GM19023 (cell line): ENCODE results near the gene TRIO.

Experiments used
- ATAC-seq: cut with Tn5 transposase; IDR thresholded peaks from one replicate; pipeline ENCODE4 v1.9.1; 2021; ENCODE audit warnings: mild to moderate bottlenecking, moderate library complexity; ENCODE audit not compliant: unreplicated experiment

The TRIO gene

DNA sequence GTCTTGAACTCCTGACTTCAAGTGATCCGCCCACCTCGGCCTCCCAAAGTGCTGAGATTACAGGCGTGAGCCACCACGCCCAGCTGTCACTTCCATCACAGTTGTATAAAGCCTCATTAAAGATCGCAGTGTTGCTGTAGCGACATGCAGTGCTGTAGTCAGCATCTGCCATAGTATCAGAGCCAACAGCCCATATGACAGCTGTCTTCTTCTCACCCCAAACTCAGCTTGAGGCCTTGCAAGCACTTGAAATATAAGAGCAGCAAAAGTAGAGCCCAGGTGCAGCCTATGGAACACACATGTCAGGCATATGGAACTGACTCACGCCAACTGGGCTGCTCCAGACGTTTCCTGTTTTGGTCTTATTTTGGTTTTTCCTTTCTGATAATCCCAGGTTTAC is 167.8 kb downstream of the TRIO start:
- no peak for ATAC-seq

DNA sequence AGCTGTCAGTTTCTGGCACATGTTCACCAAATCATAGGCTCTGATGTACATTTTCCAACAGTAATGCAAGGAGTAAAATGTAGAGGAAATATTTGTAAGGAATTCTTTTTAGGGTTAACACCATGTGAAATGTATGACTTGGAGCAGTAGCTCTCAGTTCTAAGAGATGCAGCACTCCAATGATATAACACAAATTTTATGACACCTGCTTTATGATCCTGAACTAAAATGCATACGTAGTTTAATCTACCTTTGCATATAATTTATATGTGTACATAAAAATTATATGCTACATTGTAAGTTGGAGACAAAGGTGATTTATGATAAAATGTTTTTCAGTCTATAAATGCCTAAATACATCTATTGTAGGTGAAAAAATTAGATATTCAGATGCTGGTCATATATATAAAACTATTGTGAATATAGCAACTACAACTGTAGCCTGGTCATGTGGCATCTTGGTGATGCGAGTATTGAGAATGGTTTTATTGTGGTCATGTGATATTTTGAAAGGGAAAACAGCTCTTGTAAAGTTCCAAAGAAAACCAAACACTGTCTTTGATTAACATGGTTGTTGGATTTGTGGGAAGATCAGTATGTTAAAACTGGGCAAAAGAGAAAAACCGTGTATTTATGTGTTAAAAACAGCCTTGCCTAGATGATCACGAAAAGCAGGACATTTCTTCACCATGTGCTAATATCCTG is 171.0 kb downstream of the TRIO start:
- no peak for ATAC-seq

DNA sequence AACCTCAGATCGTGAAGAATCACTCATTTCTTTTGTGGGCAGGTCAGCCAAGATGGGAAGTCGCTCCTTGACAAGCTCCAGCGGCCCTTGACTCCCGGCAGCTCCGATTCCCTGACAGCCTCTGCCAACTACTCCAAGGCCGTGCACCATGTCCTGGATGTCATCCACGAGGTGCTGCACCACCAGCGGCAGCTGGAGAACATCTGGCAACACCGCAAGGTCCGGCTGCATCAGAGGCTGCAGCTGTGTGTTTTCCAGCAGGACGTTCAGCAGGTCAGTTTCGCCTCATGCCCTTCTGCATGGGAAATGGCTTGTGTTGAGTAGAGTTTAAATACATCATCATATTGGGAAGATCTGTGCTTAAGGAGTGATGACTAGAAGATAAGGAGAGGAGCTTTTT is 173.3 kb downstream of the TRIO start:
- no peak for ATAC-seq

DNA sequence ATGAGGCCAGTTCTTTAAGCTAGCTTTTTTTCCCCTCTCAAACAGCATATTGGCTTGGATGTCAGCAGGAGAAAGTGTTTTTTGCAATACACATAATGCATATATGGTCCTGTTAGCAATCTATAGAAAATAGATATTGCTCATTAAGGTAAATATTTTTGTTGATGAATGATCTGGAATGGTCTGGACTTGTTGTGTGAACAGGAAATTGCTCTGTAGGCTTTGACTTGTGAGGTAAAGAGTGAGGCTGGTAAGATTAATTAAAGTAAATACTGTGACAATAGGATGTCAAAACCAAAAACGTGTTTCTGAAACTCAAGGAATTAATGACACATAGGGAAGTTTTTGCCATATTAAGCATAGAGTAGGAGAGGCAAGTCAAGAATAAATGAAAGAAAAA is 176.0 kb downstream of the TRIO start:
- ATAC-seq = no peak

DNA sequence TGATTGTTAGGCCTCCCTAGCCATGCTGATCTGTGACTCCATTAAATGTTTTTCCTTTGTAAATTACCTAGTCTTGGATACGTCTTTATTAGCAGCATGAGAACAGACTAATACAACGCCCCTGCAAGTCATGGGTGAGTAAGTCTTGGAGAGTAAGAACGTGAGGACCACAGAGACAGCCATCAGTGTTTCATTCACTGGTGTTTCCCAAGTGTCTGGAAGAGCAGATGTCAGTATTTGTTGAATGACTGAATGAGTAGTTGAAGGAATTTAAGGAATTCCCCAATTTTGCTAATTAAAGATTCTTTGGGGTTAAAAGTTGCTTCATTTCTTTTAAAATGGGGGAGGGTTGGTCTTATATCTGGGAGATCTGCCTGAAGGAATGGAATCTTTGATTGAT is 178.8 kb downstream of the TRIO start:
- ATAC-seq = no peak

DNA sequence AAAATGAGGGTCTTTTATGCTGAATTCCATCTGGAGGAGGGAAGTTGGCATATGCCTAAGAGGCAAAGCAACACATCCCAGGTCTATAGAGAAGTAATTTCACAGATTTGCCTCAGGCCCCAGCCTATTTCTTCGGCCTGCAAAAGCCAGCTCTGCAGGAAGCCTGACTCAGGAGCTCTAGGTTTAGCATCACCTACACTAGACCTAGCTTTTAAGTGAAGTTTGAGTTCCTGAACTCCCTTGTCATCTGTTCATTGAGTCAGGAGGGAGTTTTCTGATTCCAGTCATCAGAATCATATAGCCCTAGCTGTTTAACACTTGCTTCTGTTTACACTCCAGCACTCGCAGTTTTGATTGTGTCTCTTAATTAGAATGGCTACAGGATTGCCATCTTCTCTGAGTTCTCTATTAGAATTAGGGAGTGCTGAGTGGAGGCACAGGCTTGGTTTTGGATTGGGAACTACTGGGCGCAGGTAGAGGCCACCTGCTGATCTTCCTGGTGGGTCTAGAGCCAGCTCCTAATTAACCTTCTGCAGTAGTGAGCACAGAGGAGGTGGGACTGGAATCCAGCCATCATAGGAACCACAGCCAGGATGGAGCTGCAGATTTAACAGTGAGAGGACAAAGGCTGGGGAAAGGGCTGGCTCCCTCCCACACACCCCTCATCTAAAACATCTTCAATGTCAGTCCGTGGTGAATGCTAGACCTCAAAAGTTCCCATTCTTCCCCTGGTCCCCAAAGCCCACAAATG is 179.5 kb downstream of the TRIO start:
- ATAC-seq = no peak

DNA sequence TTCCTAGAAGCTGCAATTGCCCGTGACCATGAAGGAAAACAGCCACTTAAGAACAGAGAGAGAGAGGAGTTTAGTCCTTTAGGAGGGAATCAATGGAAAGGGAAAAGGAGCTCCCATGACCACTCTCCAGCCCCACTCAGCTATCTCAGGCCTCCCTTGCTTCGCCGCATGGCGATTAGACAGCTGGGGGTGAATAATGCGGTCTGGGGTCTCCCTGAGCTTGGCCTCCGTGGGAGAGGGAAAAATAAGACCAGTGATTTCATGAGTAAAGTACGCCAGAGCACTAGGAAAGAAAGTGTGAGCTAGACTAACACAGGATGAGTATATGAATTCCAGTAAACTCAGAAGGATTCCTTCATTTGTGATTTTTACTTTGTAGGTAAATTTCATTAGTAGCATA is 180.3 kb downstream of the TRIO start:
- ATAC-seq = no peak

DNA sequence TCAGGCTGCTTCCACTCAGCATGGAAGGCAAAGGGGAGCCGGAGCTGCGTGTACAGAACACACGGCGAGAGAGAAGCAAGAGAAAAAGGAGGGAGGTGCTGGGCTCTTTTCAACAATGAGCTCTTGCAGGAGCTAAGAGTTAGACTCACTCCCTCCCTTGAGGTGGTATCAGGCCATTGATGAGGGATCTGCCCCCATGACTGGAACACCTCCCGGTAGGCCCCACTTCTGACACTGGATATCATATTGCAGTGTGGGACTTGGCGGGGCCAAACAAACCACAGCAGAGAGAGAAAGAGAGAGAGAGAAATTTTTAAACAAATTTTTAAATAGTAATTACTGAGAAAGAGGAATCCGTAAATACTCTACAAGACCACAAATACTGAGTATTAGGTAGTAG is 182.2 kb downstream of the TRIO start:
- ATAC-seq = no peak

DNA sequence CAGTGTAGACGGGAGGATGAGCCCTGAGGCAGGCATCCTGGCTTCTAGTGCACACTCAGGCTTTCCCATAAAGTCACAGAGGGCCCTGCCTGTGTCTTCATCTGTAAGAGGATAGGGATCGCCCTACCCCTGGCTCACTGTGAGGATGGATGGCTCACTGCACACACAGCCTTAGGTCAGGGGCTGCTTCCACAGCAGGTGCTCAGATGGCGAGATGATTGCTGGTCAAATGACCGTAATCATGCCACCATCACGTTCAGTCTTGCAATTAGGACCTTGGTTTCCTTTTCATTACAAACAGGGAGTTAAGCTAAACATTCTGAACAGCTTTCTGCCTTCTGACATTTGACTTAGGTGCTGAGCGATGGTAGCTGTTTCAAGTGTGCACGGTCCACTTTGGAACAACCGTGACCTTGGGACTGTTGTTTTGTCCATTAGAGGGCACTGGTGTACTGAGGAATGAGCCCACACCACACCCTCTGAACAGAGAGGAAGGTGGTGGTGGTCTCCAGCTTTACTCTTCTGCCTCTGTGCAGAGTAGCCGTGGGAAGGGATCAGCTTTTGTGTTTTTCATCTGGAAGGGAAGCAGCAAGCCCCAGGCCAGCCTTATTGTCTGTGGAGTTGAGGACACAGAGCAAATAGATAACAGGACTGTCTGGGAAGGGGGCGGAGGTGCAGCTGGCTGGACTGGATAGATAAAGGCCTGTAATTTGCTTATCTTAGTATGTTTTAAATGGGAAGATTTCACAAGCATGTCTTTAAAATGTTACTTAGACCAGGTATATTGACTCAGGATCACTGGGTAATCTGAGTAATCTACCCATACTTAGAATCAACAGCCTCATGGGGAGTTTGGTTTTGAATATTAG is 183.1 kb downstream of the TRIO start:
- no peak for ATAC-seq

DNA sequence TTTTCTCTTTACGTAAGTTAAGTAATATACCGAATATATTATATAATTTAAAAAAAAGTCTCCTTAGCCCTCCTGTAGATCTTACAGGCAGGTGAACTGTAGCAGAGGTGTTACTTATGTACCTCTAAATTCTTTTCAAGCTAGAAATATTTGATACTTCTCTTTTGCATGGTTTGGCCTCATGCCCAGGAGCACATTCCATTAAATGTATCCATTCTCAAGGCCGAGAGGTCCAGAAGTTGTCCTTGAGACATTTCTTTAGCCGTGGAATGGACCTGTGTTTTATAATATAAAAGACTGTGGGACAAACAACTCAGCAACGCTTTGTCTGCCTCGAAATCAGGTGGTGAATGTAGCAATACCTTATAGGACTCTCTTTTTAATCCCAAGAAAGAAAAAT is 184.5 kb downstream of the TRIO start:
- ATAC-seq = no peak

DNA sequence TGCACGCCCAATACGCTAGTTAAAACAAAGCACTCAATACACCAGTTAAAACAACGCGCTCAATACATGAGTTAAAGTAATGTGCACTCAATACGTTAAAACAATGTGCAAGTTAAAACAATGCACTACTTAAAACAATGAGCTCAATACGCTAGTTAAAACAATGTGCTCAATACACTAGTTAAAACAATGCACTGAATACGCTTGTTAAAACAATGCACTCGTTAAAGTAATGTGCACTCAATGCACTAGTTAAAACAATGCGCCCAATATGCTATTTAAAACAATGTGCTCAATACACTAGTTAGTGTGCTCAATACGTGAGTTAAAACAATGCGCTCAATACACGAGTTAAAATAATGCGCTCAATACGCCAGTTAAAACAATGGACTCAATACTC is 185.0 kb downstream of the TRIO start:
- ATAC-seq = no peak

DNA sequence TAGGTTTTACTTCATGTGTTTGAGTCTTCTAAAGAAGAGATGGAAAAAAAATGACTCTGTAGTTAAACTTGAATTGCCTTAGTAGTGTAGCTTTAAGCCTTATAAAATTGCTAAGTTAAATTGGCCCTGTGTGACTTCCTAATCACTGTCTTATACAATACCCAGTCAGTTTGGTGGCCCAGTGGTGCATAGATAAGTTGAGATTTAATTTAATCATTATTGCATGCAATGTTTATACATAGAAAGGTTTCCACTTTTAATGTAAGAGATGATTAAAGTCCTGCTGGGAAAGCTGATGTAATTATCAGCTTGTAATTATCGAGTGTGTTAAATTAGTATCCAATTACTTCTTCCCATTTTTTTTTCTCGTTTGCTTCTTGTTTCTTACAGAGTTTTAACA is 187.1 kb downstream of the TRIO start:
- ATAC-seq = no peak

DNA sequence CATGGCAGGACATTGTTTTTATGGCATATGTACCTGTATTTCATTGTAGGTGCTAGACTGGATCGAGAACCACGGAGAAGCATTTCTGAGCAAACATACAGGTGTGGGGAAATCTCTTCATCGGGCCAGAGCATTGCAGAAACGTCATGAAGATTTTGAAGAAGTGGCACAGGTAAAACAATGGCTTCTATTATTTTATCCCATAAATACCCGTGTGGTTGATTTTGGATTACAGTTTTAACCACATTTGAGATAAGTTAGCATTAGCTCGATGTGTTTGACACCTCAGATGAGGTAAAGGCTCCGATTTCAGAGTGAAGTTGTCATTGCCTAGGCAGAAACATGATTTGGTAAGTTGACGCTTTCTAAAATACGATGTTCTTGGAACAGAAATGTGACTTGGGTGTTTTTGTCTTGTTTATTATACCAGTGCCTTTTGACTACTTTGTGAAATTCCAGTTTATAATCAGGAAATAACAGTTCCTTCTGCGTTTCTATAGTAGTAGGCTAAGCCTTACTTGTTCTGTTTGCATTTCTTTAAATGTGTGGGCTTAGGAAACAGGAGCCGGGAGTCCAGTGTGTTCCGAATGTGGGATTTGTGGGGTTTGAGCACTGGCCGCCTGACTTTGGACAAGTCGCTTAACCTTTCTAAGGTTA is 187.7 kb downstream of the TRIO start:
- ATAC-seq = no peak

DNA sequence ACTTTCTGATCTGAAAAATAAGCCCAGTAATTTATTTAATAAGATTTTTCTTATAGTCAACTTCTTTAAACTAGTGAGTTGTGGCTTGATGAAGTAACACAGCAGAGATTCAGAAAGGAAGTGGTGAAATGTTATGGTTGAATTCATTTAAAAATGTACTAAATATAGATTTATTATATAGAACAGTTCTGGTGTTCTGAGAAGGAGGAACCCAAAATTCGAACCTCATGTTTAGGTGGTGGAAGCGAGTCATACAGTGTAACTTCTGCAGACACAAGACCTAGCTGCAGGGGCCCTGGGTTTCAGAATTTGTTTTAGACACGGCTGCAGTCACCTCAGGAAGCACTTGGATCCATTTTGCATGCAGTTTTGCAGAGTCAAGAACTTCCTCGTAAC is 188.2 kb downstream of the TRIO start:
- no peak for ATAC-seq

DNA sequence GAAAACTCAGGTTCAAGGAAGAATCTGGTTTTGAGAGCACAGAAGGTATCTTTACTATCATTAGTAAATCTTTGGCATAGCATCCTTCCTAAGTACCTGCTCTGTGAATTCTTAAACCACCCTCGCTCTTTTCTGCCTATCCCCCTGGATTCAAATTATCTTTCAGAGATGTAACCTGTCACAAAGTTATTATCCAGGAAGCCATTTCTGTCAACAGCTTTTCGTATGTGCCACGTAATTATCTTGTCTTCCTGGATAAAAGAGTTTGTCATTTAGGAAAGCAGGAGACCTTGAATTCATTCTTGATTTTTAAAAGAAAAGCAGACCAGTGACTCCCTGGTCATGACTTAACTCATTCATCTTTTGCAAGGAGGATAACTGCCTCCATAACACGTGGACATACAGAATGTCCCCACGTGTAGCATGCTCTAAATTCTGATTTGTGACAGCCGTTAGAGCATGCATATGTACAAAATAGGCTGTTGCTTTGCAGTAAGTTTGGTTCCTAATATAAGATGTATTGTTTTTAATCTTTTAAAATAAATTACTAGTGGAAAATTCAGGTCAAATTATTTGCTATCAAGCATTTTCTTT is 189.0 kb downstream of the TRIO start:
- no peak for ATAC-seq

DNA sequence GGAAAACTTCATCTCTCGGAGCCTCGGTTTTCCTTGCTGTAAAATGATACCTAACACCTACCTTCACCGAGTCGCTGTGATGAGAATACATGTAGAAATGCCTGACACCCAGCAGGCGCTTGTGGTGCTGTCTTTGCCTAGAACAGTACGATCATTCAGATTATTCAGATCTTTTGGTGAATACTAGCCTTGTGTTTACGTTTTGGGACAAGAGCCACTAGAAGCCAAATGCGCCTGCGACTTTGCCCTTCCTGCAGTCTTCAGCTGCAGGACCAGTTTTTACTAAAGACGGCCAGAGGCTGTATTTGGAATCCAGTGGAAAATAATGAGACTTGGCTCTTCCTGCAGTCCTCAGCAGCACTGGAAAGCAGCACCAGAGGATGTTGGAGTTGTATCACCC is 189.6 kb downstream of the TRIO start:
- ATAC-seq = no peak

DNA sequence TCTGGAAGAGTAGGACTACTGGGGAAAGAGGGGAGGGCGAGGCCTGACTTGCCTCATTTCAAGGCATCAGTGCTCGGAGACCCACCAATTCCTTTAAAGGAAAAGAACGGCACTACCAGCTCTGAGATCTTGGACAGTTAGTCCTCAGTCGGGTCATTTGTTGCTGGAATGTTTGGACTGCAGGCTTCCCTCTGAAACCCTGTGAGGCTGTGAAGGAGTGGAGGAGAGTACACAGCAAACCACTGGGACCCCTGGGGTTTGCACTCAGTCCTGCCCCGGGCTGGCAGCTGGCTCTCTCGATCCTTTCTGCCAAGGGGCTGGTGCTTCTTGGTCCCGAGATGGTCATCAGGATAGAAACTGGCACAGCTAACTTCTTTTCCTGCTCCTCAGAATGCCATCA is 194.5 kb downstream of the TRIO start:
- ATAC-seq = no peak

DNA sequence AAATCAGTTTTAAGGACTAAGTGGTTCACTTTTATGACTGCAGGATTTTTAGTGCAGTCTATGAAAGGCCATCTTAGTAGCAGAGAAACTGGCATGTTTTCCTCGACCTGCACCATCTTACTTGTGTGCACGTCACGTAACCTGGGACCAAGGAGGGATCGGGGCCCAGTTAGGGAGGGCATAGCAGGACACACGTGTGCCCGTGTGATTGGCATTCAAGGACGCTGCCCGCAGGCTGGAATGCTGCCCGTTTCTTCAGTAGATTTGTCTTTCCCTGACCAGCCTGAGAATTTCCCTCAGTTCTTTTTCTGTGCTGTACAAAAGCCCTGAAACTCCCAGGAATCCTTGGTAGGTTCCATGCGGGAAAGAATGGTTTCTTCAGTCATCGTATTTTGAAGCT is 196.3 kb downstream of the TRIO start:
- ATAC-seq = no peak

DNA sequence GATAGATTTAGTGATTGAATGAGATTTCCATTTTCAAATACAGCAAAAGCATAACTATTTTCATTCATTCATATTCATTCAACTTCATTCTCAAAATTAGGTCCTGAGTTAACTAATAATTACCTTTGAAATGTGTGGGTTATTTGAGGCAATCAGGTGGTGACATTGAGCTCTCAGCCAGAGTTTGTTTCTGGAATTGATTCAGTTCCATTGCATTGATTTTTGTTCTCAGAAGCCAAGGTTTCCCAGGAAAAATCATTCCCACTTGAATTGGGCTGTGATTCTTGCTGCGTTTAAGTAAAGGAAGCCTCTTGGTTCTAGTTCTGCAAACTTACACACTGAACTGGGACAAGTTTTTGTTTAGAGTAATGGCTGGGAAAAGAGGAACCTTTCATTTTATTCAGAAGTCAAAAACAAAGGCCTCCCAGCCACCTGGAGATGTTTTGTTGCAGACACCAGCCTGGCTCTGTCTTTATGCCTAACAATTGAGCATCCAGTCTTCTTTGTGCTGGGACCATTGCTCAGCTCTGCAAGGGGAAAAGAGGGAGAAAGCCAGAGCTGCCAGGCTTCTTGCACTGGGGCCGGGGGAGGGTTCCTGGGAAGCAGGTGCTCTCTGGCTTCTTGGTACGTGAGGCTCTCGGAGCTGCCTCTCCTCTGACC is 198.6 kb downstream of the TRIO start:
- ATAC-seq = peak; percentile 11

DNA sequence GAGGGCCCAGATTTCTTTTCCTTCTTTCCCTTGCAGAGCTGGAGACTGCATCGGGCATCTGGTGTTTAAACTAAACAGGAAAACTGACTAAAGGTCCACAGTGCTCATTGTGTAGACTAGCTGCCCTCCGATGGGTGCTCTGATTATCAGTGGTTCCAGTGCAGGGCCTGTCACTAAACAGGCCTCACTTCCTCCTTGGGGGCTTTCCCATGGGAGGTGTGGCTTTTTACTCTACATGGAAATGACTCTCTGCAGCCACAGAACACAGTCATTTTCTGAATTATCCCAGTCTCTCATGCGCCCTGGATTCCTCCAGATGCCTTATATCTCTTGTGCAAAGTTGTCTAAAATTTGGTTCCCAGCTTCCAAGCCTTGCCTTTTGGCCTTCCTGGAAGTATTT is 199.2 kb downstream of the TRIO start:
- ATAC-seq = peak; percentile 96
